IMR-90 (cell line): ENCODE measurements around the gene ACAN. TPM values are rescaled to one million over a fixed set of nuclear protein-coding genes. Genes with fewer than 3 reads are reported as not detected.

Experiments
- ATAC-seq: fragments of 200-7000 bp; cut with Tn5 transposase; 2 replicates; pipeline ENCODE4 v1.9.1; 2020; ENCODE audit warnings: low read depth, mild to moderate bottlenecking, moderate library complexity
- BruUV-seq: library from RNA; stranded (reverse); fragments of 400-500 nt; replicated peaks from 2 replicates; lab custom pipeline; 2021; lab: Mats Ljungman, UMichigan
- CTCF ChIA-PET: fragments of 300-600 bp; formaldehyde crosslinking; extraction: SDS; loops from one replicate; lab custom pipeline; 2021; ENCODE audit warnings: antibody characterized with exemption; lab: Yijun Ruan, JAX
- POLR2A ChIA-PET: fragments of 300-600 bp; sonication (Branson Sonifier 250); formaldehyde crosslinking; loops from one replicate; lab custom pipeline; 2022; ENCODE audit warnings: antibody characterized with exemption; ENCODE audit not compliant: unreplicated experiment; lab: Charles Lee
- DNase-seq: peaks from one replicate; pipeline ENCODE4 v3.0.0; 2013
- H2AFZ ChIP-seq: replicated peaks from 2 replicates; pipeline ENCODE3; 2013; ENCODE audit warnings: low read length, mild to moderate bottlenecking; ENCODE audit not compliant: poor library complexity
- H2AK5ac ChIP-seq: 2 replicates; pipeline ENCODE4 v1.6.1; 2013; ENCODE audit warnings: low read depth, low read length, inconsistent platforms
- H2AK9ac ChIP-seq: replicated peaks from 2 replicates; pipeline ENCODE3; 2013; ENCODE audit warnings: mild to moderate bottlenecking, low read depth, low read length, moderate library complexity; ENCODE audit not compliant: poor library complexity
- H2BK120ac ChIP-seq: 2 replicates; pipeline ENCODE4 v1.6.1; 2013; ENCODE audit warnings: low read depth, low read length, inconsistent platforms
- H2BK15ac ChIP-seq: 3 replicates; pipeline ENCODE4 v1.6.1; 2013; ENCODE audit warnings: low read depth, low read length, inconsistent platforms
- H2BK20ac ChIP-seq: 2 replicates; pipeline ENCODE4 v1.6.1; 2013; ENCODE audit warnings: low read depth, mild to moderate bottlenecking, inconsistent platforms, low read length, moderate library complexity
- H2BK5ac ChIP-seq: 2 replicates; pipeline ENCODE4 v1.6.1; 2013; ENCODE audit warnings: mild to moderate bottlenecking, low read depth, low read length, inconsistent platforms; ENCODE audit not compliant: poor library complexity, severe bottlenecking
- H3K14ac ChIP-seq: replicated peaks from 2 replicates; pipeline ENCODE4 v1.6.1; 2013; ENCODE audit warnings: low read depth, low read length, inconsistent platforms
- H3K18ac ChIP-seq: 2 replicates; pipeline ENCODE4 v1.6.1; 2013; ENCODE audit warnings: low read depth, low read length, control low read depth
- H3K23ac ChIP-seq: 2 replicates; pipeline ENCODE4 v1.6.1; 2013; ENCODE audit warnings: low read depth, low read length, inconsistent platforms
- H3K27ac ChIP-seq: 2 replicates; pipeline ENCODE4 v1.5.1; 2013; ENCODE audit warnings: mild to moderate bottlenecking, control low read depth, low read length; ENCODE audit not compliant: insufficient read depth
- H3K27me3 ChIP-seq: 2 replicates; pipeline ENCODE4 v1.6.1; 2013; ENCODE audit warnings: low read length; ENCODE audit not compliant: control insufficient read depth, insufficient read depth
- H3K36me3 ChIP-seq: 2 replicates; pipeline ENCODE4 v1.6.1; 2013; ENCODE audit warnings: low read length, mixed read lengths; ENCODE audit not compliant: control insufficient read depth, insufficient read depth
- H3K4ac ChIP-seq: 2 replicates; pipeline ENCODE4 v1.6.1; 2013; ENCODE audit warnings: low read depth, low read length, inconsistent platforms
- H3K4me1 ChIP-seq: 2 replicates; pipeline ENCODE4 v1.6.1; 2013; ENCODE audit warnings: low read length, mixed read lengths; ENCODE audit not compliant: control insufficient read depth, insufficient read depth
- H3K4me2 ChIP-seq: 2 replicates; pipeline ENCODE4 v1.6.1; 2013; ENCODE audit warnings: low read depth, mild to moderate bottlenecking, control low read depth, low read length, moderate library complexity
- H3K4me3 ChIP-seq: 2 replicates; pipeline ENCODE4 v1.5.1; 2013; ENCODE audit warnings: low read depth, mild to moderate bottlenecking, control low read depth, low read length, moderate library complexity; ENCODE audit not compliant: insufficient read depth
- H3K56ac ChIP-seq: 2 replicates; pipeline ENCODE4 v1.6.1; 2013; ENCODE audit warnings: low read length, inconsistent platforms; ENCODE audit not compliant: insufficient read depth; ENCODE audit errors: extremely low read depth
- H3K79me1 ChIP-seq, 2 experiments: 2 replicates each; pipeline ENCODE4 v1.6.1; 2013; ENCODE audit warnings: low read length in 2 of 2, inconsistent platforms in 1 of 2, low read depth in 1 of 2
- H3K9ac ChIP-seq: 2 replicates; pipeline ENCODE4 v1.6.1; 2013; ENCODE audit warnings: low read depth, low read length, control low read depth
- H3K9me1 ChIP-seq: 2 replicates; pipeline ENCODE4 v1.6.1; 2013; ENCODE audit warnings: low read length, inconsistent platforms; ENCODE audit not compliant: insufficient read depth
- H3K9me3 ChIP-seq: 2 replicates; pipeline ENCODE4 v1.6.1; 2013; ENCODE audit warnings: low read length; ENCODE audit not compliant: control insufficient read depth, insufficient read depth
- H4K20me1 ChIP-seq: 2 replicates; pipeline ENCODE4 v1.6.1; 2013; ENCODE audit warnings: low read length, inconsistent platforms; ENCODE audit not compliant: insufficient read depth
- H4K5ac ChIP-seq: 2 replicates; pipeline ENCODE4 v1.6.1; 2013; ENCODE audit warnings: mild to moderate bottlenecking, low read depth, low read length, control low read depth
- H4K8ac ChIP-seq, 2 experiments: 2 replicates each; pipeline ENCODE4 v1.6.1; 2013; ENCODE audit warnings: low read depth in 2 of 2, low read length in 2 of 2, control low read depth in 1 of 2, inconsistent platforms in 1 of 2
- H4K91ac ChIP-seq: 2 replicates; pipeline ENCODE4 v1.6.1; 2013; ENCODE audit warnings: low read depth, low read length, inconsistent platforms; ENCODE audit not compliant: insufficient read depth
- BHLHE40 ChIP-seq: fragments of 150-350 bp; IDR thresholded peaks from 2 replicates; pipeline ENCODE4 v1.6.1; 2016; ENCODE audit warnings: mild to moderate bottlenecking, low read depth, low read length
- CEBPB ChIP-seq: IDR thresholded peaks from 2 replicates; pipeline ENCODE4 v1.6.1; 2012; ENCODE audit warnings: low read depth, low read length, improper control_type of control experiment
- CHD1 ChIP-seq: IDR thresholded peaks from 2 replicates; pipeline ENCODE4 v1.6.1; 2012; ENCODE audit warnings: low read depth, low read length, improper control_type of control experiment
- CTCF ChIP-seq: conservative IDR thresholded peaks from 2 replicates; pipeline ENCODE4 v1.5.1; 2012; ENCODE audit warnings: mild to moderate bottlenecking, low read depth, low read length, improper control_type of control experiment
- ELK1 ChIP-seq: fragments of 150-350 bp; IDR thresholded peaks from 2 replicates; pipeline ENCODE4 v1.6.1; 2016; ENCODE audit warnings: low read depth, mild to moderate bottlenecking, low read length, moderate library complexity, borderline replicate concordance
- FOS ChIP-seq: fragments of 150-350 bp; IDR thresholded peaks from 2 replicates; pipeline ENCODE4 v1.6.1; 2016; ENCODE audit warnings: low read depth, low read length
- MAFK ChIP-seq: IDR thresholded peaks from 2 replicates; pipeline ENCODE4 v1.6.1; 2012; ENCODE audit warnings: low read depth, low read length, improper control_type of control experiment
- MAZ ChIP-seq: IDR thresholded peaks from 2 replicates; pipeline ENCODE4 v1.6.1; 2012; ENCODE audit warnings: low read depth, mild to moderate bottlenecking, low read length, improper control_type of control experiment, moderate library complexity, borderline replicate concordance
- MXI1 ChIP-seq: IDR thresholded peaks from 2 replicates; pipeline ENCODE4 v1.6.1; 2012; ENCODE audit warnings: low read depth, mild to moderate bottlenecking, low read length, moderate library complexity, borderline replicate concordance
- NFE2L2 ChIP-seq: fragments of 150-350 bp; IDR thresholded peaks from 2 replicates; pipeline ENCODE4 v1.6.1; 2016; ENCODE audit warnings: low read depth, mild to moderate bottlenecking, low read length
- POLR2A ChIP-seq: IDR thresholded peaks from 2 replicates; pipeline ENCODE4 v1.6.1; 2012; ENCODE audit warnings: mild to moderate bottlenecking, low read depth, low read length
- RAD21 ChIP-seq: IDR thresholded peaks from 2 replicates; pipeline ENCODE4 v1.6.1; 2012; ENCODE audit warnings: low read length, improper control_type of control experiment
- RCOR1 ChIP-seq: IDR thresholded peaks from 2 replicates; pipeline ENCODE4 v1.6.1; 2012; ENCODE audit warnings: mild to moderate bottlenecking, low read length, improper control_type of control experiment; ENCODE audit not compliant: insufficient replicate concordance
- RFX5 ChIP-seq: IDR thresholded peaks from 2 replicates; pipeline ENCODE4 v1.8.0; 2012; ENCODE audit warnings: low read depth, mild to moderate bottlenecking, low read length, moderate library complexity
- SMC3 ChIP-seq: fragments of 150-350 bp; IDR thresholded peaks from 2 replicates; pipeline ENCODE4 v1.6.1; 2016; ENCODE audit warnings: low read depth, mild to moderate bottlenecking, antibody characterized with exemption, low read length, moderate library complexity
- USF2 ChIP-seq: fragments of 150-350 bp; IDR thresholded peaks from 2 replicates; pipeline ENCODE4 v1.6.1; 2017; ENCODE audit warnings: mild to moderate bottlenecking, antibody characterized with exemption, low read length, low read depth
- WGBS, 2 experiments: methylation state at CpG; one replicate each; pipeline versions ENCODE4 v1.1.5 to v1.1.7; 2013; ENCODE audit warnings: missing lambda C conversion rate in 2 of 2; ENCODE audit not compliant: insufficient read length in 1 of 2; ENCODE audit errors: extremely low coverage in 2 of 2; 5-methylcytosine and 5-hydroxymethylcytosine counted together
- dilution Hi-C: fragments of 300-500 bp; cut with HindIII; formaldehyde crosslinking; loops from one replicate; pipeline ENCODE4 v1.14.3; 2018; ENCODE audit warnings: low sequenced_read_pairs; ENCODE audit not compliant: unreplicated experiment
- in situ Hi-C: fragments of 300-500 bp; cut with MboI; formaldehyde crosslinking; loops from 3 replicates; pipeline ENCODE4 v1.14.3; 2019; ENCODE audit warnings: low sequenced_read_pairs, inconsistent platforms, mixed read lengths
- intact Hi-C: fragments of 100-400 bp; cut with micrococcal nuclease; formaldehyde crosslinking; loops from 2 replicates; pipeline ENCODE4 v1.10.0; 2022
- polyA plus RNA-seq, 3 experiments: library from polyadenylated mRNA; depleted of rRNA; stranded (reverse); fragments of >200 nt; gene quantifications; 2 replicates each; pipeline ENCODE4 v1.2.3, GENCODE V29; 2012; ENCODE audit warnings: low replicate concordance in 1 of 3
- total RNA-seq: library from RNA; depleted of rRNA; stranded (reverse); fragments of >200 nt; gene quantifications from 2 replicates; pipeline ENCODE4 v1.2.3, GENCODE V29; 2012

The ACAN gene
- total and polyA plus RNA-seq, 2 of the 4 experiments (the other 2 are of a cell fraction) = 0.54 to 0.96 TPM

DNA sequence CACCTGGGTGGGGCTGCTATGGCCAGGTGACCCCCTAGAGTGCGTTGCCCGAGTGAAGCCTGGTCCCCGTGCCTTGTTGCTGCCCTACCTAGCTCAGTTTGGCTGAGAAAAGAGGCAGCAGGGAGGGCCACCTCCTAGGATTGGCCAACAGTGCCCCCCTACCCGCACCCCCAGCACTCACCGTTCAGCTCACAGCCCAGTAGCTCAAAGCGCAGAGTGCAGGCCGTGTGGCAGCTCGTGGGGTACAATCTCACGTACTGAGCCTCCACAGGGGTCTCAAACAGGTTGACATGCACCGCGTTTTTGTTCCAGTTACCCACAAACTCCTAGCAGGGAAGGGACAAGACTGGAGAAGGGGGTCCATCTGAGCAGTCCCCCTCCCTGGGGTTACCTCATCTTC lies 102.3 kb downstream of the ACAN start:
- WGBS, 2 experiments = 94% methylated on average over 7 of the region's 11 CpGs; no CpG with 5 or more reads in 1 of the 2 experiments
- Histone ChIP-seq H3K27ac (no peak overlapping the region), H3K14ac (no peak overlapping the region), H3K4me3 (no peak overlapping the region), H2AFZ (no peak overlapping the region), H3K9me3 (no peaks in the 10 kb centered on the region), H3K23ac (no peak overlapping the region), H3K4me1 (peaks cover 26% of the 10 kb centered on the region), H2BK15ac (no peak overlapping the region), H3K18ac (no peak overlapping the region), H4K20me1 (peaks cover 85% of the 10 kb centered on the region), H3K9me1 (peaks cover 36% of the 10 kb centered on the region), H2BK120ac (peak overlapping the region; percentile 12; the same call in 1 of the 2 replicates), H3K4ac (0 out of 2 replicates have a peak overlapping the region, but pooled peaks have one; percentile 69), H3K36me3 (peaks cover 79% of the 10 kb centered on the region), H3K79me1 (peaks cover 41 to 96% of the 10 kb centered on the region in 2 experiments), H2AK9ac (no peak overlapping the region), H3K4me2 (no peak overlapping the region), H3K56ac (no peak overlapping the region), H2AK5ac (0 out of 2 replicates have a peak overlapping the region, but pooled peaks have one; percentile 21), H3K27me3 (no peaks in the 10 kb centered on the region), H4K8ac (no peak overlapping the region), H2BK20ac (no peak overlapping the region), H3K9ac (no peak overlapping the region), H4K5ac (no peak overlapping the region), H2BK5ac (peak overlapping the region; percentile 5), H4K91ac (peak overlapping the region; percentile 27; the same call in 1 of the 2 replicates)
- in situ Hi-C loops (loop anchor here (5.0 kb wide), 1 partner anchor 112 kb away; no protein-coding TSS in a partner anchor), dilution Hi-C loops (loop anchor here (25.0 kb wide), 1 partner anchor 107 kb away; no protein-coding TSS in a partner anchor), intact Hi-C loops (loop anchor here (2.0 to 10.0 kb wide), 2 partner anchors 151 to 399 kb away; no protein-coding TSS in a partner anchor)
- no peak for ATAC-seq
- CTCF ChIA-PET = interaction anchor here (1.0 to 2.4 kb wide), 13 partner anchors 10 to 272 kb away, joined by 3 to 37 read pairs (median 6); no protein-coding TSS in a partner anchor
- BruUV-seq = no TSS peak
- POLR2A ChIA-PET = interaction anchor here (1.1 kb wide), 1 partner anchor 97 kb away, joined by 5 read pairs; no protein-coding TSS in a partner anchor
- no peak for TF ChIP-seq USF2
- no peak for TF ChIP-seq ELK1
- TF ChIP-seq MXI1 = no peak
- TF ChIP-seq BHLHE40 = no peak
- no peak for TF ChIP-seq CEBPB
- no peak for TF ChIP-seq FOS
- no peak for TF ChIP-seq RFX5
- TF ChIP-seq MAFK = no peak
- TF ChIP-seq NFE2L2 = no peak
- no peak for TF ChIP-seq CHD1
- no peak for TF ChIP-seq MAZ
- no peak for TF ChIP-seq SMC3
- no peak for TF ChIP-seq RCOR1
- TF ChIP-seq RAD21 = no peak
- TF ChIP-seq POLR2A = no peak
- no peak for TF ChIP-seq CTCF
- DNase-seq = no peak
